ENCODE measurements around the gene RBM18. TPM values are rescaled to one million over a fixed set of nuclear protein-coding genes. Genes with fewer than 3 reads are reported as not detected.

RBM18 gene
- total RNA-seq, 2 donors from 2014 or later: 4.6 to 5.4 TPM

DNA sequence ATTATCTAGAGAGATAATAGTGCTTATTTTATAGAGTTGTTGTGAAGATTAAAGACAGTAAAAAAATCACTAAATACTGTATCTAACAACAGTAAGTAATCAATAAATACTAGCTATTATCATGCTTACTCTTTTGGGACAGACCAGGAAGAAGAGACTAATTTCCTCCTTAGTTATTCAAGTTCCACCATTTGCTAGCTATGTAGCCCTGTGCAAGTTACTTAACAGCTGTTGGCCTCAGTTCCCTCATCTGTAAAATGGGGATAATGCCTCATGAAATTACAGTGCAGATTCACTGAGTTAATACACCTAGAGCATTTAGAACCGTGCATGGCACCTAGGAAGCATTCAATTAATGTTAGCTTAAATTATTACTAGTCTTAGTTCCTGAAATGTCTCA, 2.6 kb downstream of the RBM18 start:
- H3K4me3 ChIP-seq: no peak overlapping the region
- 75 to 88% methylated on average over 1 of the region's 1 CpG for WGBS, 2 donors

DNA sequence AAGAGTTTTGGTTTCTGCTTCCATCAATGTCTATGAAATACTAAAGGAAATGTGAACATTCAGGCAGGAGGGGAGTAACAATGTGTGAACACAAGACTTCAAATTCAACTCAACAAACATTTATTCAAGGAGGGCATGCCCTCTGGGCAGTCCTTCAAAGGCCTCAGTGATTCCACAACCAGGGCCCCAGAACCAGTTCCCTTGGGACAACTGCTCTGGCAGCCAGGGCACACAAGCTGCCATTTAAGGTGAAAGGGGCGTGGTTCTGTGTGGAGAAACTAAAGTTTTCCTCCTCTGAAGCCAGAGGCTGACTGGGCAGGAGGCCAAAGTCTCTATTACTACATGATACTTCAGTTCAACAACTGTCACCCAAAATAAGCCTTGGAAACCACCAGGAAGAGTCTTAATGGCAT, 3.2 kb downstream of the RBM18 start:
- 12 to 16% methylated on average over 1 of the region's 1 CpG for WGBS, 2 donors
- peaks cover 38% of the 10 kb centered on the region for H3K4me1 ChIP-seq

More for the DNA sequence above, 2.6 kb downstream of the RBM18 start:
- no peaks in the 10 kb centered on the region for H3K9me3 ChIP-seq
- peaks cover 38% of the 10 kb centered on the region for H3K4me1 ChIP-seq
- H3K27me3 ChIP-seq: no peaks in the 10 kb centered on the region
- intact Hi-C loops (cut with DNase I): no loop called here
- no peak overlapping the region for H3K27ac ChIP-seq
- DNase-seq (no peak), ATAC-seq (no peak)
- H3K36me3 ChIP-seq (replicated peaks in 1 of 2; ENCODE audit: insufficient read depth in 1 of 2, low read depth in 2 of 2): peaks cover 0 to 4% of the 10 kb centered on the region in 2 donors
- TF ChIP-seq, protein P1, sequence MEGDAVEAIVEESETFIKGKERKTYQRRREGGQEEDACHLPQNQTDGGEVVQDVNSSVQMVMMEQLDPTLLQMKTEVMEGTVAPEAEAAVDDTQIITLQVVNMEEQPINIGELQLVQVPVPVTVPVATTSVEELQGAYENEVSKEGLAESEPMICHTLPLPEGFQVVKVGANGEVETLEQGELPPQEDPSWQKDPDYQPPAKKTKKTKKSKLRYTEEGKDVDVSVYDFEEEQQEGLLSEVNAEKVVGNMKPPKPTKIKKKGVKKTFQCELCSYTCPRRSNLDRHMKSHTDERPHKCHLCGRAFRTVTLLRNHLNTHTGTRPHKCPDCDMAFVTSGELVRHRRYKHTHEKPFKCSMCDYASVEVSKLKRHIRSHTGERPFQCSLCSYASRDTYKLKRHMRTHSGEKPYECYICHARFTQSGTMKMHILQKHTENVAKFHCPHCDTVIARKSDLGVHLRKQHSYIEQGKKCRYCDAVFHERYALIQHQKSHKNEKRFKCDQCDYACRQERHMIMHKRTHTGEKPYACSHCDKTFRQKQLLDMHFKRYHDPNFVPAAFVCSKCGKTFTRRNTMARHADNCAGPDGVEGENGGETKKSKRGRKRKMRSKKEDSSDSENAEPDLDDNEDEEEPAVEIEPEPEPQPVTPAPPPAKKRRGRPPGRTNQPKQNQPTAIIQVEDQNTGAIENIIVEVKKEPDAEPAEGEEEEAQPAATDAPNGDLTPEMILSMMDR (IDR thresholded peaks at IDR 0.05): no peak
- no peak for TF ChIP-seq POLR2A (IDR thresholded peaks at IDR 0.05)

DNA sequence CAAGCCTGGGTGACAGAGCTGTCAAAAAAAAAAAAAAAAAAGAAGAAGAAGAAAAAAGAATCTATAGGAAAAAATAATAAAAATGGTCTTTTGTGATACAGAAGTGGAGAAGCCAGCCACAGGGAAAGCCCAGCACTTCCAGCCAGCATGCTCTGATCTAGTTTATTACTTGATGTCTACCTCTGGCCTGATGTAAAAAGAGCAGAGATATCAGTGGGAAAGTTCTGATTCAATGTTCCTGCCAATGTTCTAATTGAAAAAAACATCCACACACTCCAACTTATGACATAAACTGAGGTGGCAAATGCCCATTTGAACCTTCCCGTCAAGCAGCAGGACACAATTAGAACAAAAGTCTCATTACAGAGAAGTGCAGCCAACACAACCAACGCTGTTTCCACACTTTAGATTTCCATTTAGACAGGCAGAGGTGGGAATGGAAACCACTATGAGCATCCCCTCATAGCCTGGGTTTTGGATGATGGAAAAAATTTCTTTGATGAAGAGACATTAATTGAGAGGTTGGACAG, 5.7 kb downstream of the RBM18 start:
- H3K4me3 ChIP-seq: no peak overlapping the region
- TF ChIP-seq POLR2A (IDR thresholded peaks at IDR 0.05): no peak
- TF ChIP-seq, protein P1 (IDR thresholded peaks at IDR 0.05): no peak
- peaks cover 0 to 4% of the 10 kb centered on the region in 2 donors for H3K36me3 ChIP-seq (replicated peaks in 1 of 2; ENCODE audit: insufficient read depth in 1 of 2, low read depth in 2 of 2)
- no peak overlapping the region for H3K27ac ChIP-seq
- no peak for DNase-seq
- H3K4me1 ChIP-seq: peaks cover 24% of the 10 kb centered on the region
- no peaks in the 10 kb centered on the region for H3K9me3 ChIP-seq
- intact Hi-C loops (cut with DNase I): loop anchor here (10.0 kb wide), 1 partner anchor 46 kb away; no protein-coding TSS in a partner anchor
- WGBS, 2 donors: 87 to 100% methylated on average over 2 of the region's 2 CpGs
- H3K27me3 ChIP-seq: no peaks in the 10 kb centered on the region
- ATAC-seq: no peak

More for the DNA sequence above, 3.2 kb downstream of the RBM18 start:
- Histone ChIP-seq H3K27ac (no peak overlapping the region), H3K27me3 (no peaks in the 10 kb centered on the region), H3K9me3 (no peaks in the 10 kb centered on the region), H3K36me3 (replicated peaks in 1 of 2; ENCODE audit: insufficient read depth in 1 of 2, low read depth in 2 of 2) (peaks cover 0 to 4% of the 10 kb centered on the region in 2 donors), H3K4me3 (no peak overlapping the region)
- intact Hi-C loops (cut with DNase I): no loop called here
- ATAC-seq (no peak), DNase-seq (peak; percentile 30 to 67 (median 52))
- no peak for TF ChIP-seq POLR2A (IDR thresholded peaks at IDR 0.05)
- TF ChIP-seq, protein P1 (IDR thresholded peaks at IDR 0.05): no peak

DNA sequence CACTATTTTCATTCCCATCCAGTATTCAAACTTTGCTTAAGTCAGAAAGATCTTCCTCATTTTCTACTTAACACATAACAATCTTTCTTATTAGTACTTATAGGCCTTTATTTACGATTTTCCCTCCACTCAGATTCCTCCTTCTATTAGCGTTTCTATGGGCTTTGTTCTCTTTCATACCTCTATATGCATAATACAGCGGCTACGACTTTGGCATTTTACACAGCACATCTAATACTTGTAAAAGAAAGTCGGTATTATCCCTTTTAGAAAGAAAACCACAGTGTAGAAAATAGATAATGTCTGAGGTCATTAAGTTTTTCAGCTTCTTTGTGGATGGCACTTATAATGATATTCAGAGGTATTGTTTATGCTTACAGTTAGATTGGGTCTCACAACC, 8.4 kb downstream of the RBM18 start:
- H3K27ac ChIP-seq: no peak overlapping the region
- DNase-seq: no peak
- no peak for ATAC-seq
- peaks cover 5 to 7% of the 10 kb centered on the region in 2 donors for H3K36me3 ChIP-seq (replicated peaks in 1 of 2; ENCODE audit: insufficient read depth in 1 of 2, low read depth in 2 of 2)
- H3K4me1 ChIP-seq: peaks cover under 1% of the 10 kb centered on the region
- TF ChIP-seq, protein P1 (IDR thresholded peaks at IDR 0.05): no peak
- TF ChIP-seq POLR2A (IDR thresholded peaks at IDR 0.05): no peak
- 89% methylated on average over 5 of the region's 5 CpGs for WGBS, 2 donors
- H3K4me3 ChIP-seq: no peak overlapping the region
- H3K27me3 ChIP-seq: no peaks in the 10 kb centered on the region
- H3K9me3 ChIP-seq: no peaks in the 10 kb centered on the region
- intact Hi-C loops (cut with DNase I): loop anchor here (10.0 kb wide), 1 partner anchor 49 kb away; no protein-coding TSS in a partner anchor

DNA sequence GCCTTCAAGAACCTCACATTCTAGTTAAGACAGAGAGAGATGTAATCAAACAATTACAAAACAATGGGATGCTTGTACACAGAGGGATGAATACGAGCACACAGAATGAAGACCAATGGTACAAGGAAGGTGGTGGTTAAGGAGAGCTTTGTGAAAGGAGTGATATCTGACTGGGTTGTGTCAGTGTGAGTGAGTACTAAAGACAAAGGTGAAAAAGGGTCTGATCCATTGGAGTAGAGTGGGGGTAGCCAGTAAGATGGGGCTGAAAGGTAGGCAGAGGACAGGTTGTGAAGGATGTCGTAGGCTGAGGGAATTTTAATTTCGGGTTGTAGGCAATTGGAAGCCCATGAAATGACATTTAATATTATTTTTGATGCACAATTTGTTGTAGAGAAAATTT, 9.9 kb downstream of the RBM18 start:
- intact Hi-C loops (cut with DNase I): loop anchor here (10.0 kb wide), 1 partner anchor 50 kb away; no protein-coding TSS in a partner anchor
- H3K27me3 ChIP-seq: no peaks in the 10 kb centered on the region
- H3K4me3 ChIP-seq: no peak overlapping the region
- TF ChIP-seq, protein P1 (IDR thresholded peaks at IDR 0.05): no peak
- no peak for TF ChIP-seq POLR2A (IDR thresholded peaks at IDR 0.05)
- ATAC-seq (no peak), DNase-seq (no peak)
- H3K4me1 ChIP-seq: no peaks in the 10 kb centered on the region
- H3K27ac ChIP-seq: no peak overlapping the region
- H3K36me3 ChIP-seq (replicated peaks in 1 of 2; ENCODE audit: insufficient read depth in 1 of 2, low read depth in 2 of 2): peaks cover 5 to 7% of the 10 kb centered on the region in 2 donors
- no peaks in the 10 kb centered on the region for H3K9me3 ChIP-seq
- 93 to 94% methylated on average over 3 of the region's 3 CpGs for WGBS, 2 donors
